H1 (cell line): Measurements from ENCODE around the gene ERVW-1. TPM values are rescaled to one million over a fixed set of nuclear protein-coding genes. Genes with fewer than 3 reads are reported as not detected.

ENCODE experiments used
- CTCF ChIA-PET: fragments of 300-600 bp; sonication (Branson Sonifier 250); formaldehyde crosslinking; loops from one replicate; lab custom pipeline; 2021; ENCODE audit not compliant: partially characterized antibody; lab: Charles Lee
- POLR2A ChIA-PET: fragments of 300-600 bp; sonication (Branson Sonifier 250); formaldehyde crosslinking; loops from one replicate; lab custom pipeline; 2021; ENCODE audit warnings: inconsistent platforms; ENCODE audit not compliant: partially characterized antibody; lab: Charles Lee
- DNase-seq, 2 experiments: peaks; one replicate each; pipeline versions ENCODE4 v3.0.0 to v3.0.0-alpha.2; 2010 to 2022; ENCODE audit warnings: low spot score in 2 of 2, low read depth in 1 of 2, mixed read lengths in 1 of 2
- FAIRE-seq: peaks from 2 replicates; lab custom pipeline; 2011; peaks lifted over from hg19 to GRCh38; lab: Jason Lieb, UNC
- H2AFZ ChIP-seq: 2 replicates; pipeline ENCODE4 v1.8.1; 2012; ENCODE audit warnings: low read length, inconsistent platforms
- H2AK5ac ChIP-seq: 2 replicates; pipeline ENCODE4 v1.6.1; 2013; ENCODE audit warnings: low read depth, low read length
- H2BK120ac ChIP-seq: replicated peaks from 2 replicates; pipeline ENCODE3; 2013; ENCODE audit warnings: low read depth, low read length, inconsistent platforms
- H2BK12ac ChIP-seq: 2 replicates; pipeline ENCODE4 v1.6.1; 2013; ENCODE audit warnings: low read depth, low read length
- H2BK15ac ChIP-seq: 2 replicates; pipeline ENCODE4 v1.6.1; 2013; ENCODE audit warnings: low read length
- H2BK20ac ChIP-seq: 2 replicates; pipeline ENCODE4 v1.6.1; 2013; ENCODE audit warnings: low read length
- H2BK5ac ChIP-seq: 2 replicates; pipeline ENCODE4 v1.6.1; 2013; ENCODE audit warnings: low read depth, low read length
- H3K14ac ChIP-seq: 2 replicates; pipeline ENCODE4 v1.6.1; 2013; ENCODE audit warnings: inconsistent platforms; ENCODE audit not compliant: insufficient read length
- H3K18ac ChIP-seq: 2 replicates; pipeline ENCODE4 v1.6.1; 2013; ENCODE audit warnings: low read length; ENCODE audit errors: extremely low read depth
- H3K23ac ChIP-seq: 2 replicates; pipeline ENCODE4 v1.6.1; 2013; ENCODE audit warnings: inconsistent platforms; ENCODE audit not compliant: insufficient read length
- H3K23me2 ChIP-seq: 2 replicates; pipeline ENCODE4 v1.6.1; 2013; ENCODE audit warnings: low read depth, low read length
- H3K27ac ChIP-seq: 2 replicates; pipeline ENCODE4 v1.6.1; 2011; ENCODE audit warnings: low read depth, low read length, inconsistent platforms
- H3K27me3 ChIP-seq, 4 experiments: replicated peaks in 1 of 4; 1 replicate in 1 of 4; 2 replicates in 3 of 4; pipeline versions ENCODE4 v1.6.1 to v1.8.1; 2011 to 2013; ENCODE audit warnings: low read length in 3 of 4, mild to moderate bottlenecking in 3 of 4, inconsistent platforms in 2 of 4, mixed read lengths in 2 of 4, moderate library complexity in 1 of 4; ENCODE audit not compliant: control insufficient read depth in 3 of 4, insufficient read depth in 3 of 4; ENCODE audit errors: extremely low read depth in 1 of 4
- H3K36me3 ChIP-seq, 4 experiments: 2 replicates each; pipeline versions ENCODE4 v1.6.1 to v1.8.1; 2011 to 2013; ENCODE audit warnings: mild to moderate bottlenecking in 4 of 4, low read length in 3 of 4, moderate library complexity in 2 of 4, control low read depth in 1 of 4, inconsistent platforms in 1 of 4; ENCODE audit not compliant: insufficient read depth in 4 of 4, control insufficient read depth in 2 of 4
- H3K4ac ChIP-seq: replicated peaks from 2 replicates; pipeline ENCODE3; 2013; ENCODE audit warnings: low read length, low read depth, mixed read lengths, inconsistent platforms; ENCODE audit not compliant: insufficient read length
- H3K4me1 ChIP-seq, 4 experiments: replicated peaks in 1 of 4; 1 replicate in 1 of 4; 2 replicates in 3 of 4; pipeline versions ENCODE4 v1.6.1 to v1.8.1; 2011 to 2013; ENCODE audit warnings: low read length in 3 of 4, inconsistent platforms in 2 of 4, mixed read lengths in 1 of 4; ENCODE audit not compliant: insufficient read depth in 4 of 4, control insufficient read depth in 3 of 4
- H3K4me2 ChIP-seq, 2 experiments: 2 replicates each; pipeline versions ENCODE4 v1.6.1 to v1.8.1; 2011 to 2013; ENCODE audit warnings: low read depth in 2 of 2, low read length in 2 of 2, control low read depth in 1 of 2, inconsistent platforms in 1 of 2, mild to moderate bottlenecking in 1 of 2; ENCODE audit not compliant: insufficient read depth in 1 of 2
- H3K4me3 ChIP-seq, 4 experiments: fragments of 200-600, 300-600 bp in 1 of 4; sonication (generic), shearing (Covaris generic), sonication (Bioruptor Twin) in 1 of 4; 2 replicates each; pipeline versions ENCODE4 v1.5.1 to v1.8.1; 2011 to 2016; ENCODE audit warnings: low read length in 4 of 4, low read depth in 3 of 4, control low read depth in 2 of 4, inconsistent platforms in 2 of 4, mild to moderate bottlenecking in 2 of 4, mixed read lengths in 1 of 4, moderate library complexity in 1 of 4; ENCODE audit not compliant: insufficient read depth in 2 of 4; ENCODE audit errors: extremely low read depth in 1 of 4
- H3K56ac ChIP-seq: replicated peaks from 2 replicates; pipeline ENCODE3; 2013; ENCODE audit warnings: low read depth, mild to moderate bottlenecking, mixed read lengths, low read length, inconsistent platforms; ENCODE audit not compliant: insufficient read length
- H3K79me1 ChIP-seq: 2 replicates; pipeline ENCODE4 v1.6.1; 2013; ENCODE audit warnings: low read depth, low read length, control low read depth
- H3K79me2 ChIP-seq, 2 experiments: 2 replicates each; pipeline versions ENCODE4 v1.6.1 to v1.8.1; 2012 to 2013; ENCODE audit warnings: low read length in 2 of 2, mild to moderate bottlenecking in 2 of 2, inconsistent platforms in 1 of 2; ENCODE audit not compliant: insufficient read depth in 2 of 2, control insufficient read depth in 1 of 2
- H3K9ac ChIP-seq, 4 experiments: replicated peaks in 1 of 4; 1 replicate in 1 of 4; 2 replicates in 3 of 4; pipeline versions ENCODE4 v1.6.1 to v1.8.1; 2011 to 2013; ENCODE audit warnings: low read depth in 3 of 4, low read length in 3 of 4, control low read depth in 2 of 4, mild to moderate bottlenecking in 2 of 4, moderate library complexity in 2 of 4, inconsistent platforms in 1 of 4; ENCODE audit errors: extremely low read depth in 1 of 4
- H3K9me3 ChIP-seq, 2 experiments: 2 replicates each; pipeline versions ENCODE4 v1.6.1 to v1.8.1; 2012 to 2013; ENCODE audit warnings: mild to moderate bottlenecking in 2 of 2, moderate library complexity in 2 of 2, control low read depth in 1 of 2, inconsistent platforms in 1 of 2, low read depth in 1 of 2, low read length in 1 of 2, mixed read lengths in 1 of 2; ENCODE audit not compliant: insufficient read depth in 2 of 2
- H4K20me1 ChIP-seq, 2 experiments: replicated peaks in 1 of 2; 2 replicates each; pipeline versions ENCODE3 to v1.8.1; 2011 to 2013; ENCODE audit warnings: inconsistent platforms in 2 of 2, low read length in 2 of 2, mild to moderate bottlenecking in 1 of 2; ENCODE audit not compliant: insufficient read depth in 2 of 2, control insufficient read depth in 1 of 2
- H4K5ac ChIP-seq: 2 replicates; pipeline ENCODE4 v1.6.1; 2013; ENCODE audit warnings: low read length, low read depth, mixed read lengths, inconsistent platforms; ENCODE audit not compliant: insufficient read length
- H4K8ac ChIP-seq: 2 replicates; pipeline ENCODE4 v1.8.0; 2013; ENCODE audit warnings: mild to moderate bottlenecking, moderate library complexity, low read length, inconsistent platforms; ENCODE audit not compliant: insufficient read depth; ENCODE audit errors: extremely low read depth
- H4K91ac ChIP-seq: replicated peaks from 2 replicates; pipeline ENCODE3; 2013; ENCODE audit warnings: low read length, mixed read lengths, inconsistent platforms; ENCODE audit not compliant: insufficient read length
- BCL11A ChIP-seq, 2 experiments: IDR thresholded peaks; one replicate each; pipeline ENCODE4 v1.6.1; 2011; ENCODE audit warnings: low read depth in 2 of 2, low read length in 2 of 2, mild to moderate bottlenecking in 2 of 2
- CBX5 ChIP-seq: fragments of 300-800, 300-1000 bp; sonication (generic); IDR thresholded peaks from 2 replicates; pipeline ENCODE4 v1.7.1; 2016; ENCODE audit warnings: antibody characterized with exemption, low read length, low read depth
- EGR1 ChIP-seq: IDR thresholded peaks from 2 replicates; pipeline ENCODE4 v1.6.1; 2011; ENCODE audit warnings: low read depth, low read length, borderline replicate concordance
- FOSL1 ChIP-seq: IDR thresholded peaks from 2 replicates; pipeline ENCODE4 v1.6.1; 2011; ENCODE audit warnings: mild to moderate bottlenecking, low read depth, low read length, moderate library complexity; ENCODE audit not compliant: insufficient read depth
- KDM1A ChIP-seq: fragments of 200-600, 300-600 bp; sonication (generic); IDR thresholded peaks from 2 replicates; pipeline ENCODE4 v1.7.1; 2016; ENCODE audit warnings: mild to moderate bottlenecking, low read length, borderline replicate concordance
- MAFK ChIP-seq: IDR thresholded peaks from 2 replicates; pipeline ENCODE4 v1.6.1; 2012; ENCODE audit warnings: low read depth, mild to moderate bottlenecking, improper control_type of control experiment, low read length
- RFX5 ChIP-seq: IDR thresholded peaks from 2 replicates; pipeline ENCODE4 v1.6.1; 2011; ENCODE audit warnings: low read depth, low read length, improper control_type of control experiment, borderline replicate concordance
- TAF7 ChIP-seq: optimal IDR thresholded peaks from 2 replicates; pipeline ENCODE3; 2011; ENCODE audit warnings: low read depth, mild to moderate bottlenecking, inconsistent platforms, low read length, moderate library complexity, borderline replicate concordance
- TBP ChIP-seq: IDR thresholded peaks from 2 replicates; pipeline ENCODE4 v1.6.1; 2011; ENCODE audit warnings: low read depth, low read length, improper control_type of control experiment
- WGBS, 2 experiments: shearing (Covaris generic) in 1 of 2; methylation state at CpG; one replicate each; pipeline versions ENCODE4 v1.1.6 to v1.1.7; 2013 to 2015; ENCODE audit warnings: low lambda C conversion rate in 2 of 2, mixed read lengths in 2 of 2, inconsistent platforms in 1 of 2, low coverage in 1 of 2, missing lambda C conversion rate in 1 of 2; ENCODE audit not compliant: insufficient replicate concordance in 2 of 2, insufficient coverage in 1 of 2, insufficient read length in 1 of 2; ENCODE audit errors: extremely low coverage in 1 of 2, missing lambda C conversion rate in 1 of 2; 5-methylcytosine and 5-hydroxymethylcytosine counted together
- polyA plus RNA-seq, 7 experiments: library from polyadenylated mRNA; depleted of rRNA in 3 of 7; stranded (reverse) in 5 of 7; unstranded in 2 of 7; fragments of >200 nt in 5 of 7; fragments of 200-250 nt in 2 of 7; gene quantifications; 1 replicate in 5 of 7; 2 replicates in 1 of 7; 4 replicates in 1 of 7; pipeline versions ENCODE4 v1.2.1 to v1.2.3, GENCODE V29; 2011 to 2013; ENCODE audit warnings: missing spikeins in 2 of 7, mixed read lengths in 2 of 7
- total RNA-seq: library from RNA; stranded (reverse); fragmentation: NEBNext Ultra II Directional; extraction: Animal tissue kit (Norgen Biotek cat#: 25700); gene quantifications from 2 replicates; pipeline ENCODE4 v1.2.1, GENCODE V29; 2021

Gene ERVW-1
- total and polyA plus RNA-seq, 2 of the 8 experiments (the other 6 are each of a cell fraction or from before 2014, with no cell fraction given): 0.08 TPM; not detected in 1

GRCh38 chr7:92489634-92490033 is 11.9 kb upstream of the ERVW-1 start:
- Histone ChIP-seq H2BK20ac (no peak overlapping the region), H3K9me3 (no peaks in the 10 kb centered on the region), H3K4ac (no peak overlapping the region), H3K4me1 (no peaks in the 10 kb centered on the region), H4K20me1 (no peaks in the 10 kb centered on the region), H3K79me2 (no peaks in the 10 kb centered on the region), H2AFZ (no peak overlapping the region), H3K23me2 (no peaks in the 10 kb centered on the region), H3K4me3 (no peak overlapping the region)
- ChIA-PET CTCF (interaction anchor here (1.3 kb wide), 1 partner anchor 28 kb away, joined by 4 read pairs; no protein-coding TSS in a partner anchor), POLR2A (no interaction called here)
- TF ChIP-seq KDM1A: no peak
- no peak for TF ChIP-seq CBX5
- TF ChIP-seq TAF7: no peak
- no peak for TF ChIP-seq TBP
- no peak for TF ChIP-seq FOSL1
- no peak for TF ChIP-seq BCL11A (IDR thresholded peaks at IDR 0.05; ENCODE audit: low read depth in 2 of 2, low read length in 2 of 2)
- no peak for TF ChIP-seq EGR1
- TF ChIP-seq RFX5: no peak
- no peak for TF ChIP-seq MAFK
- TF ChIP-seq, all 59 proteins: peak for 0
- WGBS, 2 experiments: 75% methylated on average over 1 of the region's 1 CpG; no CpG with 5 or more reads in 1 of the 2 experiments
- Histone ChIP-seq H3K9ac (no peak overlapping the region), H2BK12ac (no peak overlapping the region), H2AK5ac (no peak overlapping the region), H3K27ac (no peak overlapping the region), H4K8ac (no peak overlapping the region), H3K36me3 (peaks cover 0 to 70% (median 25%) of the 10 kb centered on the region in 4 experiments; a peak in 7 of 8 replicates), H3K27me3 (no peaks in the 10 kb centered on the region), H3K56ac (no peak overlapping the region), H4K91ac (no peak overlapping the region), H4K5ac (no peak overlapping the region), H3K18ac (no peak overlapping the region), H3K4me2 (no peak overlapping the region), H2BK5ac (no peak overlapping the region), H2BK15ac (no peak overlapping the region), H2BK120ac (no peak overlapping the region), H3K14ac (no peak overlapping the region), H3K79me1 (no peaks in the 10 kb centered on the region), H3K23ac (no peak overlapping the region)
- no peak for DNase-seq
- no peak for FAIRE-seq
